IMR-90 (cell line): ENCODE measurements around the gene GTF2F1. TPM values are rescaled to one million over a fixed set of nuclear protein-coding genes. Genes with fewer than 3 reads are reported as not detected.

Experiments
- ATAC-seq: fragments of 200-7000 bp; cut with Tn5 transposase; 2 replicates; pipeline ENCODE4 v1.9.1; 2020; ENCODE audit warnings: low read depth, mild to moderate bottlenecking, moderate library complexity
- BruUV-seq: library from RNA; stranded (reverse); fragments of 400-500 nt; replicated peaks from 2 replicates; lab custom pipeline; 2021; lab: Mats Ljungman, UMichigan
- CTCF ChIA-PET: fragments of 300-600 bp; formaldehyde crosslinking; extraction: SDS; loops from one replicate; lab custom pipeline; 2021; ENCODE audit warnings: antibody characterized with exemption; lab: Yijun Ruan, JAX
- POLR2A ChIA-PET: fragments of 300-600 bp; sonication (Branson Sonifier 250); formaldehyde crosslinking; loops from one replicate; lab custom pipeline; 2022; ENCODE audit warnings: antibody characterized with exemption; ENCODE audit not compliant: unreplicated experiment; lab: Charles Lee
- DNase-seq: peaks from one replicate; pipeline ENCODE4 v3.0.0; 2013
- H2AFZ ChIP-seq: replicated peaks from 2 replicates; pipeline ENCODE3; 2013; ENCODE audit warnings: low read length, mild to moderate bottlenecking; ENCODE audit not compliant: poor library complexity
- H2AK5ac ChIP-seq: 2 replicates; pipeline ENCODE4 v1.6.1; 2013; ENCODE audit warnings: low read depth, low read length, inconsistent platforms
- H2AK9ac ChIP-seq: replicated peaks from 2 replicates; pipeline ENCODE3; 2013; ENCODE audit warnings: mild to moderate bottlenecking, low read depth, low read length, moderate library complexity; ENCODE audit not compliant: poor library complexity
- H2BK120ac ChIP-seq: 2 replicates; pipeline ENCODE4 v1.6.1; 2013; ENCODE audit warnings: low read depth, low read length, inconsistent platforms
- H2BK15ac ChIP-seq: 3 replicates; pipeline ENCODE4 v1.6.1; 2013; ENCODE audit warnings: low read depth, low read length, inconsistent platforms
- H2BK20ac ChIP-seq: 2 replicates; pipeline ENCODE4 v1.6.1; 2013; ENCODE audit warnings: low read depth, mild to moderate bottlenecking, inconsistent platforms, low read length, moderate library complexity
- H2BK5ac ChIP-seq: 2 replicates; pipeline ENCODE4 v1.6.1; 2013; ENCODE audit warnings: mild to moderate bottlenecking, low read depth, low read length, inconsistent platforms; ENCODE audit not compliant: poor library complexity, severe bottlenecking
- H3K14ac ChIP-seq: replicated peaks from 2 replicates; pipeline ENCODE4 v1.6.1; 2013; ENCODE audit warnings: low read depth, low read length, inconsistent platforms
- H3K18ac ChIP-seq: 2 replicates; pipeline ENCODE4 v1.6.1; 2013; ENCODE audit warnings: low read depth, low read length, control low read depth
- H3K23ac ChIP-seq: 2 replicates; pipeline ENCODE4 v1.6.1; 2013; ENCODE audit warnings: low read depth, low read length, inconsistent platforms
- H3K27ac ChIP-seq: 2 replicates; pipeline ENCODE4 v1.5.1; 2013; ENCODE audit warnings: mild to moderate bottlenecking, control low read depth, low read length; ENCODE audit not compliant: insufficient read depth
- H3K27me3 ChIP-seq: 2 replicates; pipeline ENCODE4 v1.6.1; 2013; ENCODE audit warnings: low read length; ENCODE audit not compliant: control insufficient read depth, insufficient read depth
- H3K36me3 ChIP-seq: 2 replicates; pipeline ENCODE4 v1.6.1; 2013; ENCODE audit warnings: low read length, mixed read lengths; ENCODE audit not compliant: control insufficient read depth, insufficient read depth
- H3K4ac ChIP-seq: 2 replicates; pipeline ENCODE4 v1.6.1; 2013; ENCODE audit warnings: low read depth, low read length, inconsistent platforms
- H3K4me1 ChIP-seq: 2 replicates; pipeline ENCODE4 v1.6.1; 2013; ENCODE audit warnings: low read length, mixed read lengths; ENCODE audit not compliant: control insufficient read depth, insufficient read depth
- H3K4me2 ChIP-seq: 2 replicates; pipeline ENCODE4 v1.6.1; 2013; ENCODE audit warnings: low read depth, mild to moderate bottlenecking, control low read depth, low read length, moderate library complexity
- H3K4me3 ChIP-seq: 2 replicates; pipeline ENCODE4 v1.5.1; 2013; ENCODE audit warnings: low read depth, mild to moderate bottlenecking, control low read depth, low read length, moderate library complexity; ENCODE audit not compliant: insufficient read depth
- H3K56ac ChIP-seq: 2 replicates; pipeline ENCODE4 v1.6.1; 2013; ENCODE audit warnings: low read length, inconsistent platforms; ENCODE audit not compliant: insufficient read depth; ENCODE audit errors: extremely low read depth
- H3K79me1 ChIP-seq, 2 experiments: 2 replicates each; pipeline ENCODE4 v1.6.1; 2013; ENCODE audit warnings: low read length in 2 of 2, inconsistent platforms in 1 of 2, low read depth in 1 of 2
- H3K9ac ChIP-seq: 2 replicates; pipeline ENCODE4 v1.6.1; 2013; ENCODE audit warnings: low read depth, low read length, control low read depth
- H3K9me1 ChIP-seq: 2 replicates; pipeline ENCODE4 v1.6.1; 2013; ENCODE audit warnings: low read length, inconsistent platforms; ENCODE audit not compliant: insufficient read depth
- H3K9me3 ChIP-seq: 2 replicates; pipeline ENCODE4 v1.6.1; 2013; ENCODE audit warnings: low read length; ENCODE audit not compliant: control insufficient read depth, insufficient read depth
- H4K20me1 ChIP-seq: 2 replicates; pipeline ENCODE4 v1.6.1; 2013; ENCODE audit warnings: low read length, inconsistent platforms; ENCODE audit not compliant: insufficient read depth
- H4K5ac ChIP-seq: 2 replicates; pipeline ENCODE4 v1.6.1; 2013; ENCODE audit warnings: mild to moderate bottlenecking, low read depth, low read length, control low read depth
- H4K8ac ChIP-seq, 2 experiments: 2 replicates each; pipeline ENCODE4 v1.6.1; 2013; ENCODE audit warnings: low read depth in 2 of 2, low read length in 2 of 2, control low read depth in 1 of 2, inconsistent platforms in 1 of 2
- H4K91ac ChIP-seq: 2 replicates; pipeline ENCODE4 v1.6.1; 2013; ENCODE audit warnings: low read depth, low read length, inconsistent platforms; ENCODE audit not compliant: insufficient read depth
- FOS ChIP-seq: fragments of 150-350 bp; IDR thresholded peaks from 2 replicates; pipeline ENCODE4 v1.6.1; 2016; ENCODE audit warnings: low read depth, low read length
- MXI1 ChIP-seq: IDR thresholded peaks from 2 replicates; pipeline ENCODE4 v1.6.1; 2012; ENCODE audit warnings: low read depth, mild to moderate bottlenecking, low read length, moderate library complexity, borderline replicate concordance
- POLR2A ChIP-seq: IDR thresholded peaks from 2 replicates; pipeline ENCODE4 v1.6.1; 2012; ENCODE audit warnings: mild to moderate bottlenecking, low read depth, low read length
- RAD21 ChIP-seq: IDR thresholded peaks from 2 replicates; pipeline ENCODE4 v1.6.1; 2012; ENCODE audit warnings: low read length, improper control_type of control experiment
- SMC3 ChIP-seq: fragments of 150-350 bp; IDR thresholded peaks from 2 replicates; pipeline ENCODE4 v1.6.1; 2016; ENCODE audit warnings: low read depth, mild to moderate bottlenecking, antibody characterized with exemption, low read length, moderate library complexity
- WGBS, 2 experiments: methylation state at CpG; one replicate each; pipeline versions ENCODE4 v1.1.5 to v1.1.7; 2013; ENCODE audit warnings: missing lambda C conversion rate in 2 of 2; ENCODE audit not compliant: insufficient read length in 1 of 2; ENCODE audit errors: extremely low coverage in 2 of 2; 5-methylcytosine and 5-hydroxymethylcytosine counted together
- dilution Hi-C: fragments of 300-500 bp; cut with HindIII; formaldehyde crosslinking; loops from one replicate; pipeline ENCODE4 v1.14.3; 2018; ENCODE audit warnings: low sequenced_read_pairs; ENCODE audit not compliant: unreplicated experiment
- in situ Hi-C: fragments of 300-500 bp; cut with MboI; formaldehyde crosslinking; loops from 3 replicates; pipeline ENCODE4 v1.14.3; 2019; ENCODE audit warnings: low sequenced_read_pairs, inconsistent platforms, mixed read lengths
- intact Hi-C: fragments of 100-400 bp; cut with micrococcal nuclease; formaldehyde crosslinking; loops from 2 replicates; pipeline ENCODE4 v1.10.0; 2022
- polyA plus RNA-seq, 3 experiments: library from polyadenylated mRNA; depleted of rRNA; stranded (reverse); fragments of >200 nt; gene quantifications; 2 replicates each; pipeline ENCODE4 v1.2.3, GENCODE V29; 2012; ENCODE audit warnings: low replicate concordance in 1 of 3
- total RNA-seq: library from RNA; depleted of rRNA; stranded (reverse); fragments of >200 nt; gene quantifications from 2 replicates; pipeline ENCODE4 v1.2.3, GENCODE V29; 2012
- TF ChIP-seq, protein P1 (sequence below): conservative IDR thresholded peaks from 2 replicates; pipeline ENCODE4 v1.5.1; 2012; ENCODE audit warnings: mild to moderate bottlenecking, low read depth, low read length, improper control_type of control experiment

GTF2F1 gene
- total and polyA plus RNA-seq, 2 of the 4 experiments (the other 2 are of a cell fraction) = 43.7 to 51.4 TPM

DNA sequence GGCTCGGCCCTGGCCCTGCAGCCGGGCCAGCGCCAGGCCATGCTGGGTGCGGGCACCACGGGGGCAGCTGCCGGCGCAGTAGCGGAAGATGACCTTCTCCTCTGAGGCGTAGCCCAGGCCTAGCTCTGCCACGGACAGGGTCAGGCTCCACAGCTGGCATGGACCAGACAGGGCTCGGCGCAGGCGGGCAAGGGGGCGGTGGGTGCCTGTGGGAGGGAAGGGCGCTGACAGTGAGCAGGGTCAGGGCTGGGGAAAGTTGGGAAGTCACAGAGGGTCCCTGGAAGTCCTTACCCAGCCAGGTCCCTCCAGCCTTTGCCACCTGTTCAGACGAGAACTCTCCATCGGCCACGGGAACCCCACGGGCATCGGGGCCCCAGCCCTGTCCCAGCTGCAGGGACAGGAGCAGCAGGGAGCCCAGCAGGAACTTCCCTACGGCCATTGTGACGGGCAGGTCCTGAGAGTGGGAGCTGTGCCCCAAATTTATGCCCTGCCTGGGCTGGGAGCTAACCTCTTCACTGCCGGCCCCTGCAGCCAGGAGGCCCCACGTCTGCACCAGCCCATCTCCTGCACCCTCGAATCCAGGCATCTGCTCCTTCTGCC, 17.5 kb downstream of the GTF2F1 start, which contains the start of gene PSPN:
Gene PSPN (minus strand): TSS at position 523 of the 600 bp plus-strand sequence. CDS start 84 bp downstream, at position 439.
- dilution Hi-C loops = no loop called here
- in situ Hi-C loops = no loop called here

More for the DNA sequence above, 17.5 kb downstream of the GTF2F1 start, which contains the start of gene PSPN:
- Histone ChIP-seq H3K9ac (no peak within 1 kb of the TSS), H3K9me3 (peaks cover 7% of the 10 kb centered on the region; the same call in 1 of the 2 replicates), H2BK20ac (no peak within 1 kb of the TSS), H3K4me2 (no peak within 1 kb of the TSS), H3K18ac (no peak within 1 kb of the TSS), H3K14ac (no peak within 1 kb of the TSS), H3K4me1 (peaks cover 11% of the 10 kb centered on the region), H3K9me1 (peaks cover 13% of the 10 kb centered on the region), H2BK120ac (no peak within 1 kb of the TSS), H2AK5ac (no peak within 1 kb of the TSS), H3K4me3 (no peak within 1 kb of the TSS), H4K20me1 (no peaks in the 10 kb centered on the region), H2AFZ (peak within 1 kb of the TSS; percentile 32), H4K8ac (no peak within 1 kb of the TSS), H2BK5ac (no peak within 1 kb of the TSS), H3K27me3 (no peaks in the 10 kb centered on the region), H3K4ac (no peak within 1 kb of the TSS), H2AK9ac (peak within 1 kb of the TSS; percentile 37), H3K56ac (no peak within 1 kb of the TSS), H3K36me3 (peaks cover 16% of the 10 kb centered on the region), H4K91ac (no peak within 1 kb of the TSS), H3K23ac (no peak within 1 kb of the TSS), H4K5ac (no peak within 1 kb of the TSS), H3K79me1 (peaks cover 7 to 14% of the 10 kb centered on the region in 2 experiments; a peak in 3 of 4 replicates), H3K27ac (no peak within 1 kb of the TSS), H2BK15ac (no peak within 1 kb of the TSS)
- intact Hi-C loops = no loop called here
- DNase-seq = no peak
- ATAC-seq = no peak
- ChIA-PET POLR2A (no interaction called here), CTCF (no interaction called here)
- BruUV-seq = no TSS peak
- TF ChIP-seq RAD21 (no peak), FOS (no peak), MXI1 (no peak), SMC3 (no peak), POLR2A (no peak)
- TF ChIP-seq, protein P1, sequence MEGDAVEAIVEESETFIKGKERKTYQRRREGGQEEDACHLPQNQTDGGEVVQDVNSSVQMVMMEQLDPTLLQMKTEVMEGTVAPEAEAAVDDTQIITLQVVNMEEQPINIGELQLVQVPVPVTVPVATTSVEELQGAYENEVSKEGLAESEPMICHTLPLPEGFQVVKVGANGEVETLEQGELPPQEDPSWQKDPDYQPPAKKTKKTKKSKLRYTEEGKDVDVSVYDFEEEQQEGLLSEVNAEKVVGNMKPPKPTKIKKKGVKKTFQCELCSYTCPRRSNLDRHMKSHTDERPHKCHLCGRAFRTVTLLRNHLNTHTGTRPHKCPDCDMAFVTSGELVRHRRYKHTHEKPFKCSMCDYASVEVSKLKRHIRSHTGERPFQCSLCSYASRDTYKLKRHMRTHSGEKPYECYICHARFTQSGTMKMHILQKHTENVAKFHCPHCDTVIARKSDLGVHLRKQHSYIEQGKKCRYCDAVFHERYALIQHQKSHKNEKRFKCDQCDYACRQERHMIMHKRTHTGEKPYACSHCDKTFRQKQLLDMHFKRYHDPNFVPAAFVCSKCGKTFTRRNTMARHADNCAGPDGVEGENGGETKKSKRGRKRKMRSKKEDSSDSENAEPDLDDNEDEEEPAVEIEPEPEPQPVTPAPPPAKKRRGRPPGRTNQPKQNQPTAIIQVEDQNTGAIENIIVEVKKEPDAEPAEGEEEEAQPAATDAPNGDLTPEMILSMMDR = no peak
- 99% methylated on average over 13 of the region's 25 CpGs; no CpG with 5 or more reads in 1 of the 2 experiments for WGBS, 2 experiments
